Muscle of leg (tissue), 11 donors: ENCODE data around the gene COL4A1. TPM values are rescaled to one million over a fixed set of nuclear protein-coding genes. Genes with fewer than 3 reads are reported as not detected.

Experiments
- DNase-seq: peaks from one replicate; pipeline ENCODE4 v3.0.0; 2013
- H3K27ac ChIP-seq: one replicate; pipeline ENCODE4 v1.5.1; 2013; ENCODE audit warnings: mild to moderate bottlenecking, low read length, control low read depth
- H3K27me3 ChIP-seq: one replicate; pipeline ENCODE4 v1.6.1; 2013; ENCODE audit warnings: low read length; ENCODE audit not compliant: control insufficient read depth, insufficient read depth
- H3K36me3 ChIP-seq: one replicate; pipeline ENCODE4 v1.6.1; 2013; ENCODE audit warnings: low read length; ENCODE audit not compliant: control insufficient read depth, insufficient read depth
- H3K4me1 ChIP-seq: one replicate; pipeline ENCODE4 v1.6.1; 2013; ENCODE audit warnings: low read length; ENCODE audit not compliant: control insufficient read depth, insufficient read depth
- H3K4me3 ChIP-seq: one replicate; pipeline ENCODE4 v1.5.1; 2013; ENCODE audit warnings: low read length, control low read depth
- H3K9me3 ChIP-seq: replicated peaks from 2 replicates; pipeline ENCODE4 v1.6.1; 2013; ENCODE audit warnings: low read depth, low read length; ENCODE audit not compliant: control insufficient read depth
- WGBS: methylation state at CpG from one replicate; pipeline ENCODE4 v1.1.5; 2013; ENCODE audit warnings: missing lambda C conversion rate; ENCODE audit not compliant: insufficient coverage; 5-methylcytosine and 5-hydroxymethylcytosine counted together
- polyA plus RNA-seq, 8 donors: library from polyadenylated mRNA; unstranded; fragments of 120-200 nt; gene quantifications; one replicate each; pipeline versions ENCODE4 v1.2.1 to v1.2.3, GENCODE V29; 2013; ENCODE audit warnings: inconsistent platforms in 1 of 8, low replicate concordance in 1 of 8; ENCODE audit not compliant: insufficient read length in 8 of 8, insufficient read depth in 1 of 8
- total RNA-seq: library from RNA; stranded (reverse); fragments of 120-200 nt; gene quantifications from one replicate; pipeline ENCODE4 v1.2.4, GENCODE V29; 2013

The COL4A1 gene
- total and polyA plus RNA-seq, 9 donors: 583 to 861 (median 730) TPM

DNA sequence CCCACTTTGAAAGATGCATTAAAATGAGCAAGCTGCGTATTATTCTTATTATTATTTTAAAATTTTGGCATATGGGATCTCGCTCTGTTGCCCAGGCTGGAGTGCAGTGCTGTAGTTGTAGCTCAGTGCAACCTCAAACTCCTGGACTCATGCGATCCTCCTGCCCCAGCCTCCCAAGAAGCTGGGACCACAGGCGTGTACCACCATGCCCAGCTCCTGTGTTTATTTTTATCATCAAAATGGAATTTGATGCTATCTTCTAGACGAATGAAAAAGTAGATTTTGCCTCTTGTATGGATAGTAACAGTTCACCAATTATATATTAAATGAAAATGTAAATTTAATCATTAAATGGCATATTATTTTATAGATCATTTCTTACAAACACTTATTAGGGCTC is 43.6 kb downstream of the COL4A1 start:
- H3K4me1 ChIP-seq: peaks cover 72% of the 10 kb centered on the region
- DNase-seq: no peak
- peaks cover 18% of the 10 kb centered on the region for H3K36me3 ChIP-seq
- no peaks in the 10 kb centered on the region for H3K9me3 ChIP-seq
- no CpG with 5 or more reads among the region's 5 CpGs for whole genome bisulfite sequencing
- no peaks in the 10 kb centered on the region for H3K27me3 ChIP-seq
- H3K27ac ChIP-seq: peak overlapping the region; percentile 87
- no peak overlapping the region for H3K4me3 ChIP-seq

DNA sequence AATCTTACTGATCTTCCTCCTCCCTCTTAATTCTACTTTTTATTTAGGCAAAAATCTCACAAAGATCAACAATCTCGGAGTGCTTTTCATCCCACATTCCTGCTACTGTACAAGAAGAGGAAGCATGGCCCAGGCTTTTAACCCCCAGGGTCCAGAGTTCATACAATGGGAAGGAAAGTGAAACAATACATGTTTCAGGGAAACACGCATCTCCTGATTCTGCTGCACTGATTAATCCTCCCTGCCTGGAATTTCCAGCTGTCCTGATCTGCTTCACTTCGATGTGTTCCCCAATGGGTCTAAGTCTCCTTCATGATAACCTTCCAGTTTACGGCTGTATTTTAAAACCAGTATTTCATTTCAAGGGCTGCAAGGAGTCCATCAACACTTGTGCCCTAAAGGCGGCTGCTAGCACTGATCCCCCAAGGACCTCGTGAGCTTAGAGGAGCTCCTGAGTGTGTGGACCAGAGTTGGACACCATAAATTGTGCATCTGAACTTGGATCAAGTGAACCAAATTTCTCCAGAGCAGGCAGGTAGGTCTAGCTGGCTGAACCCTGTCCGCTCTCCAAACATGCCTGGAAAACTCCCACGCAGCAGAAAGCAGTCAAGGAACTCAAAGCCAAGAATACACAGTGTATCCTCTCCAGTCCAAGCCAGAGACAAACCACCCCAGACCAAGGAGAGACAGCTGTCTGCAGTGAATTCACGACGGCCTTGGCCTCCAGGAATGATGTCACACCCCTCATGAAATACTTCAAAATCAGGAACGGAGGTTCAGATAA is 44.3 kb downstream of the COL4A1 start:
- Histone ChIP-seq H3K4me1 (peaks cover 66% of the 10 kb centered on the region), H3K27me3 (no peaks in the 10 kb centered on the region), H3K27ac (peak overlapping the region; percentile 87), H3K4me3 (no peak overlapping the region), H3K36me3 (peaks cover 16% of the 10 kb centered on the region), H3K9me3 (no peaks in the 10 kb centered on the region)
- peak; percentile 86 for DNase-seq
- 13% methylated on average over 5 of the region's 11 CpGs for WGBS

DNA sequence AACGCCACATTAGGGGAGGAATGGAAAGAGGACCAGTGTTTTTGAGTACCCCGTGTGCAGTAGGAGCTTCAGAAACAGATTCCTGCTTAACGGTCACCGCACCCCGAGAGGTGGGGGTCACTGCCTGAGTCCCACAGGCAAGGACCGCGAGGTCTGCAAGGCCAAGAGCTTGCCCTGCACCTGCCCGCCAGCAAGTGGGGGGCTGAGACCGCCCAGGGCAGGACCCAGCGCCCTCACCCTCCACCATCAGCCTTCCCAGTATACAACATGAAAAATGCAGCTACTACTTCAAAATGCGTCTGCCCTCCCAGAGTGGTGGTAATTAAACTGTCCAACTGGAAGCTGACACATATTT is 44.9 kb downstream of the COL4A1 start:
- H3K27ac ChIP-seq: peak overlapping the region; percentile 87
- 64% methylated on average over 10 of the region's 11 CpGs for WGBS
- H3K4me1 ChIP-seq: peaks cover 64% of the 10 kb centered on the region

DNA sequence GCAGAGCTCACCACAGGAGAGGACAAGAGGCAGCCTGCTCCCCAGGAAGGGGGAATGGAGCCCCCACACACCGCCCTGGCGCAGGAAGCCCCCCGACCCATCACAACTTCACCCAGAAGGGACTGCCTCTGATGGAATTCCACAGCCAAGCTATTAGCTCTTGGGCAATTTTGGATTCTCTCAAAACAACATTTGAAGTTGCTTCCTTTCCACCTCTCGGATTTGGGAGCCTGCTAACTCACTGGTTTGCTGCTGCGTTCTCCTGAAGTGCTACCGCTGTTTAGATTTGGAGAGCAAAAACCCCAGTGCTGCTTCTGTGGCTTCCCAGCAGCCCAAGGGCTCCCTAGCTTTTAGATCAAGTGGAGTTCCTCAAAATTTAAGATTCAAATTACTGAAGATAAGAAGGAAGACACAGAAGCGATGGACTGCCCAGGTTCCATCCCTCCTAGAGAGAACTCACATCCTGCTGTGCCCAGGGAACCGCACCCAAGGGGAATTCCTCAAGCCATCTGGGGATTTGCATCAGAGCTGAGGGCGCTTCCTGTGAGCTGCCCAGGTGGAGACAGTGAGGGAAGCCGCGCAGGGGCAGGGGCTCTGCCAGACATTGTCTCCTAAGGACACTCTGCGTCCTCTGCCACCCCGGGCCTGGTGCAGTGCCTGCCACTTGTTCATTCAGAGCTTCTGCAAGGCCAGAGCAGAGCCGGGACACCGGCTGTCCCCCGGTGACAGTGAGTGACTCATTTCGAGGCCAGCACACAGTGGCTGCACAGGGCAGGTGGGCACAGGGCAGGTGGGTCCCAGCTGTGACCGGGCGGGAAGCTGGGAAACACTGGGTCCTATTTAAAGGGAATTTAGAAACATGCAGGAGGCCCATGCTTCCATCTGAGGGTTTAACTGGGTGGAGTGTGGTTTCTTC is 45.5 kb downstream of the COL4A1 start:
- H3K9me3 ChIP-seq: no peaks in the 10 kb centered on the region
- peak overlapping the region; percentile 87 for H3K27ac ChIP-seq
- no peak for DNase-seq
- WGBS: 75% methylated on average over 15 of the region's 19 CpGs
- no peak overlapping the region for H3K4me3 ChIP-seq
- H3K4me1 ChIP-seq: peaks cover 60% of the 10 kb centered on the region
- peaks cover 21% of the 10 kb centered on the region for H3K36me3 ChIP-seq
- H3K27me3 ChIP-seq: no peaks in the 10 kb centered on the region

More for the DNA sequence above, 44.9 kb downstream of the COL4A1 start:
- Histone ChIP-seq H3K4me3 (no peak overlapping the region), H3K9me3 (no peaks in the 10 kb centered on the region), H3K36me3 (peaks cover 21% of the 10 kb centered on the region), H3K27me3 (no peaks in the 10 kb centered on the region)
- DNase-seq: no peak

DNA sequence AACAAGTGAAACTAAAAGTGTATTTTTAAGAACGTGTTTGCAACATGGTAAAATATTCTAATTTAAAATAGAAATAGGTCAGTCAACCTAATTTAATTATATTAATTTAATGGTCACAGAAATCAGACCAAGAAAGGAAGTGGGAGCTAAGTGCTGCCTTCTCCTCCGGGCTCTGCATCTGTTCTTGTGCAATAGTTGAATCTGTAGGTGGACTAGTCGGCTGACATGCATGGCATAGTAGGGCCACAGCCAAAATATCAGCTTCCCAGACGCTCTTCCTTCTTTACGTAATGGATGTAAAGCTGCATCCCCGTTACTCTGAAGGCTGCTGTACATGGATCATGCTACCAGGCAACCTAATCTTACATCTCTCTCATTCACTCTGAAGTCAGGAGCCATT is 47.3 kb downstream of the COL4A1 start:
- Histone ChIP-seq H3K9me3 (no peaks in the 10 kb centered on the region), H3K27ac (peak overlapping the region; percentile 59), H3K4me3 (no peak overlapping the region), H3K27me3 (no peaks in the 10 kb centered on the region), H3K4me1 (peaks cover 47% of the 10 kb centered on the region), H3K36me3 (peaks cover 15% of the 10 kb centered on the region)
- 86% methylated on average over 4 of the region's 6 CpGs for WGBS
- DNase-seq: no peak

DNA sequence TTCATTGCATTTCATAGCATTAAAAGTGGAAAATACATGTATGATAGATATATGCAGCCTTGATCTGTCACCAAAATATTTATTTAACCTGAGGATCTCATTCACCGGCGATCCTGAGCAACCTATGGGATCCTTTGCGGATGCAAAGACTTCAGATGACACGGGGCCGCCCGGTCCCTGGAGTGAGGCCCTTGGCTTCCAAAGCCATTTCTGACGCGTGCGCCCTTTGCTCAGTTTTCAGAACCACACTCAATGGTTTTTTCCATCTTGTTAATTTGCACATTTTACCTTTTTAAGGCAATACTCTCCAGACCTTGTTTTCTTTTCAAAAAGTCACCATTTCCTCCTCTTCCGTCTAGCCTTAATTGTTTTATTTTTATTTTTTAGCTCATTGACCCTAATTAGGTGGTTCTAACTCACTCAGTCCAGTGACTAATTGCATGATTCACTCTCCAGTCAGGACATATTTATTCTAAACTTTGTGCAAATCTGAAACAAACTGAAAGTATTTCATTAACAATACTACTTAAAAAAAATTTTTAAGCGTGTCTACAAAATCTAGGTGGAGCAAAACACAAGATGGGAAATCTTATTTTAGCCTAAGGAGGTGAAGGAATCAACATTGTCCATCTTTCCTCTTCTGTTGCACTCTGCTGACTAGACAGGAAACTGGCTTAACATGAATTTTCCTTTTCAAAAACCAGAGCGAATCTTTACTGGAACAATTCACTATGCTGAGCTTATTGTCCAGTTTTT is 47.9 kb downstream of the COL4A1 start:
- H3K27ac ChIP-seq: peak overlapping the region; percentile 59

DNA sequence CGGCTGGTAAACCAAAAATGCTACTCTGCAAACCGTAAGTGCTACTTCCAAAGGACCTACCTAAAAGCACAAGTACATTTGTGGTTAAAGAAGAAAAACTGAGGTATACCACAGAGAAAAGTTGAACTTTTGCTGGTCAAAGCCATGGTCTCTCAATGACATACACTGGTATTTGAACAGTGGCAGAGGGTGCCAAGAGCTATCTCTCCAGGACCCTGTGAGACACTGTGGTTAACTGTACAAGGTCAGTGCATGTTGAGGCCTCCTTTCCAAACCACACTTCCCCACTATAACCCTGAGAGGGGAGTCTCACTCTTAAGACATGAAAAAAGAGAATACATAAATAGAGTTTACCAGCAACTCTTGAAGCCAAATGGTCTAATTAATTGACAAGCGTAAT is 49.5 kb downstream of the COL4A1 start:
- H3K27me3 ChIP-seq: no peaks in the 10 kb centered on the region
- no peak for DNase-seq
- H3K27ac ChIP-seq: no peak overlapping the region
- no peak overlapping the region for H3K4me3 ChIP-seq
- no CpG with 5 or more reads among the region's 3 CpGs for WGBS
- H3K9me3 ChIP-seq: no peaks in the 10 kb centered on the region
- H3K36me3 ChIP-seq: peaks cover 14% of the 10 kb centered on the region
- H3K4me1 ChIP-seq: peaks cover 29% of the 10 kb centered on the region

More for the DNA sequence above, 47.9 kb downstream of the COL4A1 start:
- no peak for DNase-seq
- Histone ChIP-seq H3K4me1 (peaks cover 43% of the 10 kb centered on the region), H3K4me3 (no peak overlapping the region), H3K9me3 (no peaks in the 10 kb centered on the region), H3K36me3 (peaks cover 14% of the 10 kb centered on the region), H3K27me3 (no peaks in the 10 kb centered on the region)
- 90% methylated on average over 9 of the region's 12 CpGs for WGBS

DNA sequence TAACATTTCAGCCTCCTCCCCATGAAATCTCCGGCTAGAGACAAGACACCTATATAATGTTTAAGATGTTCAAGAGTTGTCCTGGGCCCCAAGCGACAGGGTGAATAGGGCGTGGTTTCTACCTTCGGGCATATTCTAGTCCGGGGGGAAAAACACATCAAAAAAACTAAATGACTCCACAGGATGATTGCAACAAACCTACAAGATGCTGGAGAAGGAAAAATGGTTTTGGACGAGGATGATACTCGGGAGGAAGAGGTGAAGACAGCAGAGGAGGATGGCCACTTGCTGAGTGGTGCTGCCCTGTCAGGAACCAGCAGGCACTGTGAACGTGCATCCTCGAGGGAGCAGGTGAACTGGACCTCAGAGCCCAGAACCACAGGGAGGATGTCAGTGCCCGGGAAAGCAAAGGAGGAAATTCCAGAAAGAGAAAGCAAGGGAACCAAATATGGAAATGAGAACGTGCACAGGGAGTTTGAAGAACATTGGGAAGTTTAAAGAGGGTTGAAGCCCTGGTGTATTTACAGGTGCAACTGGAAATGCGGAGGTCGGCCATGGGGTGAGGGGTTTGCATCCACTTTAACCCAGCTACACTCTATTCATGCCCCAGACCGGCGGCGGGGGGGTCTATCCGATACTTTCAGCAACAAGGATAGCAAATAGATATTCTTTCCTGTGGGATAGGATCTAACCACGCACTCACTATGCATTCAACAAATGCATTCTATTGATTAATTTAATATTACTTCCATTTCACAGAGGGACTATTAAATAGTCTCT is 50.6 kb downstream of the COL4A1 start:
- WGBS: 72% methylated on average over 5 of the region's 18 CpGs
- H3K27ac ChIP-seq: no peak overlapping the region
- H3K4me1 ChIP-seq: peaks cover 26% of the 10 kb centered on the region
- H3K9me3 ChIP-seq: no peaks in the 10 kb centered on the region
- peaks cover 14% of the 10 kb centered on the region for H3K36me3 ChIP-seq
- no peaks in the 10 kb centered on the region for H3K27me3 ChIP-seq
- H3K4me3 ChIP-seq: no peak overlapping the region
- DNase-seq: no peak

DNA sequence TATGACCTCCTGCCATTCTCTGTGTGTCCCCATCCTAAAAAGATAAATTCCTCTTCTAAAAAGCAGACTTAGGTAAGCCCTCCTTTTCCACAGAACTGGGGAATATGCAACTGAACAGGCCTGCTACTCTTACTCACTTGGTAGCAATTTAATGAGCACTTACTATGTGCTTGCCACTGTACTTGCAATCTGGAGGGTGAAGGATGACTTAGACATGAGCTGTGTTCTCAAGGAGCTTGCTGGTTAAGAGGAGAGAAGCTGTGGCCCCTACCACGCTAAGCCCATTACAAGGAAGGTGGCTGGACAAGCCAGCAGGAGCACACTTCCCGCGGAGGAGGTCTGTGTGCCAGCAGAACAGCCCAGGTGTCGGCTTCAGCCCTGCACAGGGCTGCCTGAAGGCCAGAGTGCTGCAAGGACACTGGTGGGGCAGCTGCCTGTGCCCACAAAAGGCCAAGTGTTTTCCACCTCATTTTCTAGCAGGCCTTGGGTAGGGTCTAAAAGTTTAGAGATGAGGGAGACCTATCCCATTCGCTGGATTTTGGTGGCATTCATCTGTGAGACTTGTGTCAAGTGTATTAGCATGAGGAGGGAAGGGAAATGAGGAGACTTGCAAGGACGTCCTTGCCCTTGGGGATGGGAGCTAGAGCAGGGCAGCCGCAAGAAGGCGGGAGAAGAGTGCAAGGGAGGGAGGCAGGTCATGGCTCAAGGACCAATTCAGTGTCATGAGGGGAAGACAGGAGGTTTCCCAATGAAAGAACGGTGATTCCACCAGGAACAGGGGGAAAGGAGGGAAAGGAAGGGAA is 52.0 kb downstream of the COL4A1 start:
- 70% methylated on average over 8 of the region's 9 CpGs for WGBS
- Histone ChIP-seq H3K27me3 (no peaks in the 10 kb centered on the region), H3K36me3 (peaks cover 10% of the 10 kb centered on the region), H3K9me3 (no peaks in the 10 kb centered on the region), H3K4me3 (no peak overlapping the region), H3K4me1 (peaks cover 32% of the 10 kb centered on the region), H3K27ac (peak overlapping the region; percentile 8)
- DNase-seq: no peak
